Measurements from ENCODE around the gene RALB.
"Not testable (repeated sequence)": the region's sequence is repeated elsewhere in the genome, so short reads cannot be mapped to it uniquely, and the experiment has no call there.

The RALB gene

GRCh38 chr2:120243875-120244553 is 8.6 kb upstream of the RALB start:
- no peak for DNase-seq

- no peak for DNase-seq
Observed at GRCh38 chr2:120244656-120245519, 7.8 kb upstream of the RALB start.

GRCh38 chr2:120245520-120246332 is 6.9 kb upstream of the RALB start:
- DNase-seq, result peak; percentile 91

GRCh38 chr2:120246546-120247300 is 5.9 kb upstream of the RALB start:
- no peak for DNase-seq

DNA sequence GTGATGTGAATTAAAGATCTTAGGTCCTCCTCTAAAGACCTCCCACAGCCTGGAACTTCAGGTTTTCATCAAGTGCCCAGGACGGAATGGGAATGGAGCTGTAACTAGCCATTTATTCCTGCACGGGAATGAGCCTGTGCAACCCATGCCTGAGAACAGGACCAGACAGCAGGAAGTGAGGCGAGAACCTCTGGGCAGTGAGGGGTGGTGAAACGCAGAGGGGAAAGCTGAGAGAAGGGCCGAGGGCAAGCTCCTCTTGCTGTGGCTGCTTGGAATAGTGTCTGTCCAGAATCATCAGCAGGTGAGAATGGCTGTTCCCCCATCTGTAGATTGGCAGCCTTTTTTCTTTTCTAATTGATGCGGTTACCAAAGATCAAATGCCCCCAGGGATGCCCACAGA is 4.8 kb upstream of the RALB start:
- no peak for DNase-seq

GRCh38 chr2:120250640-120251039 is 2.0 kb upstream of the RALB start:
- no peak for DNase-seq

- no peak for DNase-seq
Observed at GRCh38 chr2:120251078-120251477, 1.6 kb upstream of the RALB start.

DNA sequence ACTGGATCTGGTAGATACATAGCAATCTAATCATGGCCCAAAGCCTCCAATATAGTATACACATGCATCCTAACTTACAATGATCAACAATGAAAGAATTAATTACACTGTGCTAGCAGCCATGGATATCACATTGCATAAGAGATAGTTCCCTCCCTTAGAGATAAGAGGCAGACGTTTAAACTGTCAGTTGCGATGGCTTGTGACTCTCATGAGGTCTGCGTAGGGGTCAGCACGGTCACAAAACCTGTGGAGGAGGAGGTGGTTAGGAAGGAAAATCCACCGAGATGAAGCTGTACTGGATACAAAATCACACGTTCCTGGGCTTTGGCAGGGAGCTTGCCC is 800 bp upstream of the RALB start:
- DNase-seq, result no peak

DNA sequence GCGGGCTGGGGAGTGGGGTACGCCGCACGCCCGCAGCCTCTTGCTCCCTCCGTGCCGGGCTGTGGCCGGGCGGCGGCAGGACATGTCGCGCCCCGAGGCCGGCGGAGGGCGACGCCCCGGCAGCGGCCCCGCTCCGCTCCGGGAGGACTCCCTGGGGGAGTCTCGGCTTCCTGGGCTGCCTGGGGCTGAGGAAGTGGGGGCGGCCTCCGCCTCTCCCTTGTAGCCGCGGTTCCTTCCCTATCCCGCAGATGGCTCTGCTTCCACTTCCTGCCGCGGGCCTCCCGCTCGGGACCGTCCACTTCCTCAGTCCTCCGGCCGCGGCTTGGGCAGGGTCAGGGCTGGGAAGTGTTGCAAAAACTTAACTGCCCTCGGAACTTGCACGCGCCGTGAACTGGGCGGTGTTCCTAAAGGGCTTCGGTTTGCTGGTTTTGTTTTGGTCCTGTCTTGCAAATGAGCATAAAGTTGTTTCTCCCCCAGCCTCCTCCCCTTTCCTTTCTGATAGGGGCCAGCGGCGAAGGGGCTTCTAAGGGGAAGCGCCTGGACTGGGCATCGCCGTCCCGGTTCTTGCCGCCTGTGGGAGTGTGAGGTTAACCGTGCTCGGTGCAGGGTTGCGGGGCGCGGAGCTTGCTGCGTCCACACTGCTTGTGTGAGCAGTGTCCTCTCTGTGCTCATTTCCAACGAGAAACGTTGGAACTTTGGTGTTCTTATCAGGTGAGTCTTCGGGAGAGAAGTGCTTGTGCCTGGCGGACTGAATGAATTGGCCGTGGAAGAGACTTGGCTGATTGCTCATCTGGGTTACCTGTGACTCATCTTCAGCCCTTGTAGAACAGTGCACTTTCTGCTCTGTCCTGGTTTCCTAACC is 600 bp downstream of the RALB start:
- peak; percentile 88 for DNase-seq

- DNase-seq, result no peak
Observed at GRCh38 chr2:120254178-120254577, 1.5 kb downstream of the RALB start.

DNA sequence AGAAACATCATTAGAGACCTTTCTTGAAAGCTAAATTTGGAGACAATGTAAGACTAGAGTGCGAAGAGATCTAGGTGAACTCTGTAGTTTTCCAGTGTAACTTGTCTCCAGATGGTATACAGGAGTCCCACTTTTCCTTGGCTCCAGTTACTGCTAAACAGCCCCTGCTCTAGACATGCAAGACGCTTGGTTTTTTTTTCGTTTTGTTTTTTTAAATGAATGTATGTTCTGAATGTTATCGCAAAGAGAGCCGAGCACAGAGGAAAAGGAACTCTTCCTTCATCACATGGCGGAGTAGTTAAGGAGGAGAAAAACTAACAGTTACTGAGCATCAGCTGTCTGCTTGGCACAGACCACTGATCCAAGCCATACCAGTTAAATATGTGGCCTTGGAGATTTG is 2.4 kb downstream of the RALB start:
- no peak for DNase-seq

GRCh38 chr2:120255986-120256650 is 3.5 kb downstream of the RALB start:
- DNase-seq, result no peak

GRCh38 chr2:120256651-120257000 is 4.0 kb downstream of the RALB start:
- DNase-seq, result no peak

DNA sequence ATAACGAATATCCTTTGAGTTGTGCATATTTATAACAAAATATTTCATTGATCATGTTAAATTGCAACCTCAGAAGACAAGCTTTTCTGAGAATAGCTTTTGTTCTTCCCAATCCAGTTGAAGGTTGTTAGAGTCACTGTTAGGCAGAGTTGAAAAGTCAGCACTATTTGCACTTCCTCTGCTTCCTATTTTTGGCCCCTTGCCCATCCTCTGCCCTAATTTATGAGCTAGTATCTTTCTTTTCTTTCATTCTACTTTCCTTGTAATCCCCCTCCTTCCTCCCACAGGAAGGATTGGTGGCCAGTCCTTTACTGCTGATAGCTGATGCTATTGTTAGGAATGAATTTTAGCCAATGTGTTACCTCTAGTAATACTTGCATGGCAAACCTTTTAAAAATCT is 4.9 kb downstream of the RALB start:
- DNase-seq, result no peak

- DNase-seq, result no peak
Observed at GRCh38 chr2:120258196-120258595, 5.5 kb downstream of the RALB start.

DNA sequence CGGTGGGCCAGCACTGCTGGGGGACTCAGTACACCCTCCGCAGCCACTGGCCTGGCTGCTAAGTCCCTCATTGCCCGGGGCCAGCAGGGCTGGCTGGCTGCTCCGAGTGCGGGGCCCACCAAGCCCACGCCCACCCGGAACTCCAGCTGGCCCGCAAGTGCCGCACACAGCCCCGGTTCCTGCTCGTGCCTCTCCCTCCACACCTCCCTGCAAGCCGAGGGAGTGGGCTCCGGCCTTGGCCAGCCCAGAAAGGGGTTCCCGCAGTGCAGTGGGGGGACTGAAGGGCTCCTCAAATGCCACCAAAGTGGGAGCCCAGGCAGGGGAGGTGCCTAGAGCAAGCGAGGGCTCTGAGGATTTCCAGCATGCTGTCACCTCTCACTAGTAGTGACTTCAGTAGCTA is 7.3 kb downstream of the RALB start:
- not testable (repeated sequence) for DNase-seq

GRCh38 chr2:120260736-120261135 is 8.1 kb downstream of the RALB start:
- no peak for DNase-seq

DNA sequence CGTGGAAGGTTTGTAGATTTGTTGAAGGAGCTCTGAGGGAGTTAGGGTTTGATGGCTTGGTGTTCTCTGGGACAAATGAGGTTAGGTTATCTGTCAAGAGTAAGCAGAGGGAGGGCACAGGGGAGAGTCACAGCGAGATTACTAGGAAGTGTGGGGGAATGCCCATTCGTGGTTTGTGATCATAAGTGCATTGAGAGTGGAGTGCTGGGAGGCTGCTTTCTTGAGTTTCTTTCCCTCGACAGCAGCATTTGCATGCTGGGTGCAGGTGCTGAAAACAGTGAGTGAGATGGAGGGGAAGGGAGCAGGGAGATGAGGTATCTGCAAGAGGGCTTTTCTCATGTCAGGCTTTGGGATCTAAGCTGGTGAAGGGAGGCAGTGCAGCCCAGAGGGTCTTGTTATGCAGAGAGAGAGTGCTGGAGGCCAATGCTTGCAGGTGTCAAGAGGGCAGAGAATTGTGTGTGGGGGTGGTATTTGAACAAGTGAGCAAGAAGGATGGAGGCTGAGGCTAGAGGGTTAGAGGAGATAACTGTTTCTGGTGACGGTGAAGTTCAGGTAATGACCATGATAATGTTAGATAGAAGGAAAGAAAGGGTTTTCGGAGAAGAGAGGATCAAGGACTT is 8.8 kb downstream of the RALB start:
- DNase-seq, result no peak

DNA sequence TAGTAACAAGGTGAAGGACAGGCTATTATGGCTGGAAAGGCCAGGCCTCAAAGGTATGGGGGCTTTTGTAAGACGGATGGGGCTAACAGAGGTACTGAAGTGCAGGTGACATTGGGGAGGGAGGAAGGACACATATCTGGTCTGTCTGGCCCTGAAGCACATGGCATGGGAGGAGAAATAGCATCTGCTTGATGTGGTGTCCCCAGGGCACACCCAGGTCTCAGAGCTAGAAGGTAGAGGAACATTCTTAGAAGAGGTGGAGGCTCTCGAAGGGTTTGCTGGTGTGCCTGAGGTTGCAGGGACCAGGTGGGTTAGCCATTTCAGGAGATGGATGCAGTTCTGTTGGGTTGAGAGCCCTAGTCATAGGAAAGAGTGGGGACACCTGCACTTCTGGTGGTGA is 9.5 kb downstream of the RALB start:
- no peak for DNase-seq

- DNase-seq, result peak; percentile 74
Observed at GRCh38 chr2:120262761-120263428, 10.2 kb downstream of the RALB start.

All from islet precursor cell (in vitro differentiated cells).